Measurements from ENCODE around the gene ADAMTSL1.

GRCh38 chr9:18861609-18862544, 387.9 kb downstream of the ADAMTSL1 start:
- no peak for TF ChIP-seq CTCF (conservative IDR thresholded peaks at IDR 0.05; ENCODE audit: low read length)
- TF ChIP-seq EZH2phosphoT487 (IDR thresholded peaks at IDR 0.05; ENCODE audit: borderline replicate concordance, low read depth, low read length) = no peak
